Measurements from ENCODE around the gene RPA3. TPM values are rescaled to one million over a fixed set of nuclear protein-coding genes. Genes with fewer than 3 reads are reported as not detected.

RPA3 gene
- polyA plus RNA-seq, 3 donors, result 49.2 to 76.5 (median 62.0) TPM

DNA sequence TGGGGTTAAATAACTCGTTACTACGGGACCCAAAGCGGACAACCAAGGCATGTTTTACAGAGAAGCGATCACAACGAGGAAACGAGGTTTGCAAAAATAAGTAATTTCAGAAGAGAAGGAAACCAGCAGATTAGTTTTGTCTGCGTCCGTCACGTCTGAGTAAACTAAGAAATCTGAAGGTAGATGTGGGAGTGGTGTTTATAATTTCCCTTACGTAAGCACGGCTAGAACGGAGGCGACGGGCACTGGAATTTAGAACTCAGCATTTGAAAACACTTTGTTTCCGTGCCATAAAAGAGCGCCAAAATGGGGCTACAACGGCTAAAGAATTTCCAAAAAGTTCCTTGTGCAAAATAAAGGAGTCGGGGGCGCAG, 78.6 kb downstream of the RPA3 start:
- peak in 7 of 11 donors; percentile 7 to 44 (median 31) for DNase-seq (ENCODE audit: extremely low read depth in 1 of 11, low read depth in 9 of 11, low spot score in 4 of 11)

DNA sequence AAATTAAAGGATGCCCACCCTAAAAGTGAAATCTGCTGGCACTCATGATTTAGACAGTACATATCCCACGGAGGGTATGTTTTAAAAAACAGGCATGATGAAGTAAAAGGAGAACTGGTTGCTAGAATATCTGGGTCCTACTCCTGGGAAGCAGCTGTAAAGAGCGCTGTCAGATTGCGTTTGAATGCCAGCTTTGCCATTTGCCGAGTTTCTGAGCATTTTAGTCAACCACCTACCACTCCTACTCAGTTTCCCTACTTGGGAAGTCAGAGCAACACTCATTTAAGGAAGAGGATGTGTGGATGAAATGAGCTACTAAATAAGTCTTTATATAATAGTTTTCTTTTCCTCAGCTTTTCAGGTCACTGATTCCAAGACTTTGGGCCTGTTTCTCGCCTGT, 79.0 kb downstream of the RPA3 start:
- DNase-seq (ENCODE audit: extremely low read depth in 1 of 11, low read depth in 9 of 11, low spot score in 4 of 11), result no peak

GRCh38 chr7:7630626-7631329, 87.6 kb downstream of the RPA3 start:
- DNase-seq (ENCODE audit: extremely low read depth in 1 of 11, low read depth in 9 of 11, low spot score in 4 of 11), result no peak

DNA sequence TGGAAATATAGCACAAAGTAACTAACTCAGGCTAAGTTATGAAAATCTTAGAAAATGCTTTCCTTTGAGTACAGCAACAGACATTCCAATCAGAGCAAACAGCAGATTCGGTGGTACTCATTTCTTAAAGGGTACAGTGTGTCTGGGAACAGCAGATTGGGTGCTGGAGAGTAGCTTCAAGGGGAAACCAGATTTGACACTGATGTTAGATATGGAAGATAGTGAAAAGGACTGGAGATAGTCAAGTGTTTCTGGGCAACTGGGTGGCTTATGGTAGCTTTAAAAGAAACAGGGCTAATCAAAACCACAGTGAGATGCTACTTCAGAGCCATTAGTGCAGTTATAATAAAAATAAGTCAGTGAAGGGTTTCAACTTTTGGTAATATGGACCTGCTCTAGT, 89.9 kb downstream of the RPA3 start:
- no peak for DNase-seq (ENCODE audit: extremely low read depth in 1 of 11, low read depth in 9 of 11, low spot score in 4 of 11)

DNA sequence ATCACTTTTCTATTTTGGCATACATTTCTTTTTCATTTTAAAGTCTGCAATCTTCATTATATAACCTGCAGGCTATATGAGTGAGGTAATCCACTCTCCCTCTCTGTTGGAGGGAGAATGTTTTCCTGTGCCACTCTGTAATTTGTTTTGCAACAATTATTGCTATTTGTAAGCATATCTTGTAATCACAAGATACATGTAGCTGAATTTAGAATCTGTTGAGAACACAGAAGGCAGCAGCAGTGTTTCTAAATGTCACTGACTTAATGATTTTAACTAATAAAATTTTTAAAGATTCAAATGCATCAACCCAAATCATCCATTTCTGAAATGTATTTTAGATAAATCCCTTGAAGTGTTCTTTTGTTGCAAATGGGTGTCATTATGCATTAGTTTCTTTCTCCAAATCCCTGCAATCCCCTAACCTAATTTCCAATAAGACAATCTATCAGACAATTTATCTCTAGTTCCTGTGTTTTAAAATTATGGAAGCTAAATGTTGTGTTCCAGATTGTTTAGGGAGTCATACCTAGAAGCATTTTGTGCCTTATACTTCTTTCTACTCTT, 97.7 kb downstream of the RPA3 start:
- DNase-seq (ENCODE audit: extremely low read depth in 1 of 11, low read depth in 9 of 11, low spot score in 4 of 11), result no peak

- no peak for DNase-seq (ENCODE audit: extremely low read depth in 1 of 11, low read depth in 9 of 11, low spot score in 4 of 11)
Observed at GRCh38 chr7:7620236-7620635, 98.2 kb downstream of the RPA3 start.

DNA sequence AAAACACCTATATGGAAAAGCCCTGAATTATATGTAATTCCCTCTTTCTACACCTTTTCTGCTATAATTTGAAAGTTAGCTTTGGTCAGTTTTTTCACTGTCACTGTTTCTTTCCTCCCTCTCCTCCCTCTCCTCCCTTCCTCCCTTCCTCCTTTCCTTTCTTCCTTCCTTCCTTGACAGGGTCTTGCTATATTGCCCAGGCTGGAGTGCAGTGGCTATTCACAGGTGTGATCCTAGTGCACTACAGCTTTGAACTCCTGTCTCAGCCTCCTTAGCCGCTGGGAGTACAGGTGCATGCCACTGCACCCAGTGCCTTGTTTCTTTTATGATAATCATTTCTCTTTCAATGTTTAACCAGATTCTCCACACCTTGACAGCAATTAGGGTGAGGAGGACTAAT, 100.0 kb downstream of the RPA3 start:
- DNase-seq (ENCODE audit: extremely low read depth in 1 of 11, low read depth in 9 of 11, low spot score in 4 of 11), result no peak

DNA sequence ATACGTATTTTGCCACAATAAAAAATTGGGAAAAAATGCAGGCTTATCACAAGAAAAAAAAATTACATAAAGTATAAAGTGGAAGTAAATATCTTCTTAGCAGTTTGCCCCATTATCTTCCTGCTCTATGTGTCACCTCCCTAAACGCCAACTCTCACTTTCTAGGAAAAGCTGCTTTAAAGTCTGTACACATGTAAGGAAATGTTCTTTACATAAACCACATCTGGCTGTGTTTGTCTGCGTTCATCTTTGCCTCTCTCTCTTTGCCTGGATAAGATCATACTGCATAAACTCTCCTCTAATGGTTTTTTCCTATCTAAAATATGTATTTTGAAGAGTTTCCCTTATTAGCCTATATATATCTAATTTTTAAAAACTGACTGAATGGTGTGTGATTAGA, 100.9 kb downstream of the RPA3 start:
- no peak for DNase-seq (ENCODE audit: extremely low read depth in 1 of 11, low read depth in 9 of 11, low spot score in 4 of 11)

GRCh38 chr7:7614018-7614741, 104.2 kb downstream of the RPA3 start:
- DNase-seq (ENCODE audit: extremely low read depth in 1 of 11, low read depth in 9 of 11, low spot score in 4 of 11), result no peak

GRCh38 chr7:7613210-7613609, 105.2 kb downstream of the RPA3 start:
- DNase-seq (ENCODE audit: extremely low read depth in 1 of 11, low read depth in 9 of 11, low spot score in 4 of 11), result no peak

- DNase-seq (ENCODE audit: extremely low read depth in 1 of 11, low read depth in 9 of 11, low spot score in 4 of 11), result no peak
Observed at GRCh38 chr7:7612519-7612918, 105.9 kb downstream of the RPA3 start.

- no peak for DNase-seq (ENCODE audit: extremely low read depth in 1 of 11, low read depth in 9 of 11, low spot score in 4 of 11)
Observed at GRCh38 chr7:7609330-7609729, 109.1 kb downstream of the RPA3 start.

GRCh38 chr7:7607010-7607409, 111.4 kb downstream of the RPA3 start:
- peak in 1 of 11 donors; percentile 0 for DNase-seq (ENCODE audit: extremely low read depth in 1 of 11, low read depth in 9 of 11, low spot score in 4 of 11)

DNA sequence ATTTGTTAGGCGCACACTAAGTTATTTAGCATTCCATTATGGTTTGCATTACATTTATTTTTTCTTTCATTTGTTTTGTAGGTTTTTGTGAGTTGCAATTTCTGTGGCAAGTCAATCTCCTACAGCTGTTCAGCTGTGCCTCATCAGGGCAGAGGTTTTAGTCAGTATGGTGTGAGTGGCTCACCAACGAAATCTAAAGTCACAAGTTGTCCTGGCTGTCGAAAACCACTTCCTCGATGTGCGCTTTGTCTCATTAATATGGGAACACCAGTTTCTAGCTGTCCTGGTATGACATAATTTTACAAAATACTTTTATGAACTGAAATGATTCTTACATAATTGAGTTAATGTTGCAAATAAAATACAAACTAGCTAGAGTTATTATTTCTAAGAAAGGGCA, 122.2 kb downstream of the RPA3 start:
- no peak for DNase-seq (ENCODE audit: extremely low read depth in 1 of 11, low read depth in 9 of 11, low spot score in 4 of 11)

- DNase-seq (ENCODE audit: extremely low read depth in 1 of 11, low read depth in 9 of 11, low spot score in 4 of 11), result peak in 7 of 11 donors; percentile 1 to 9 (median 3)
Observed at GRCh38 chr7:7595451-7595850, 123.0 kb downstream of the RPA3 start.

Other genes with a start within 250 kb of the RPA3 start
- 10 to 100 TPM in 1 of 3 donors, 1 to 10 TPM in 2; 9.6 to 13.0 (median 9.7) TPM for gene COL28A1, start 182.7 kb downstream of the RPA3 start, polyA plus RNA-seq (ENCODE audit: insufficient read length in 3 of 3)
- 10 to 100 TPM; 41.1 to 51.2 (median 42.3) TPM for gene MIOS, start 151.7 kb downstream of the RPA3 start, polyA plus RNA-seq (ENCODE audit: insufficient read length in 3 of 3)
- 10 to 100 TPM; 18.4 to 21.3 (median 20.8) TPM for gene UMAD1, start 77.9 kb downstream of the RPA3 start, polyA plus RNA-seq (ENCODE audit: insufficient read length in 3 of 3)